ENCODE results near the gene AKAP8L. TPM values are rescaled to one million over a fixed set of nuclear protein-coding genes. Genes with fewer than 3 reads are reported as not detected.

Gene AKAP8L
- total RNA-seq, 4 donors from 2014 or later = 82.4 to 157 (median 117) TPM

DNA sequence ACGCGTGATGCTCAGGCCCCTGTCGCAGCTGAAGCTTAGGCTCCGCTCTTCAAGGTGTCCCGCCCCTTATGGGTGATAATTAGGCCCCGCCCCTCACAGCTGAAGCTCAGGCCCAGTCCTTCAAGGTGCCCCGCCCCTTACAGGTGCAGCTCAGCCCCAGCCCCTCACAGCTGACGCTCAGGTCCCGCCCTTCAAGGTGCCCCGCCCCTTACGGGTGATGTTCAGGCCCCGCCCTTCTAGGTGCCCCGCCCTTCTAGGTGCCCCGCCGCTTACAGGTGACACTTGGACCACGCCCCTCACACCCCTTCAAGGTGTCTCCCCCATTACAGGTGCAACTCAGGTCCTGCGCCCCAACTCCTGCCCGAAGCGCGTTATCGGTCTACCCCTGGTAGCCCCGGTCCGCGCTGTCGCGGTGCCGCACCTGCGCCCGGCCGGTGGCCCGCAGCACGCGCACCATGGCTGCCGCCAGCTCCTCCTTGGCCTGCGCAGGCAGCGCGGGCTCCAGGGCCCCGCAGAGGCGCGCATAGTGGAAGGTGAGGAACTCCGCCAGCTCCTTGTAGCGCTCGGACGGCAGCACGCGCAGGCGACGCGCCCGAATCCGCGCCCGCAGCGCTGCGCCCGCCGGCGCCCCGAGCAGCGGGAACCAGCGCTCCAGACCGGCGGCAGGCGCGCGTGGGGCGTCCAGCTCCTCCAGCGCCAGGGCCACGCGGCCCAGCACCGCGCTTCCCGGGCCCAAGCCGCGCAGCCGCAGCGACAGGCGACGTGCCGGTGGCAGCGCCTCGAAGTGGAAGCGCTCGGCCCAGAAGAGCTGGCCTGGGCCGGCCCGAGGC is 38.3 kb upstream of the AKAP8L start:
- H3K27ac ChIP-seq = no peak overlapping the region
- H3K27me3 ChIP-seq = peaks cover 5 to 14% of the 10 kb centered on the region in 2 donors
- DNase-seq = no peak
- TF ChIP-seq, protein P1, sequence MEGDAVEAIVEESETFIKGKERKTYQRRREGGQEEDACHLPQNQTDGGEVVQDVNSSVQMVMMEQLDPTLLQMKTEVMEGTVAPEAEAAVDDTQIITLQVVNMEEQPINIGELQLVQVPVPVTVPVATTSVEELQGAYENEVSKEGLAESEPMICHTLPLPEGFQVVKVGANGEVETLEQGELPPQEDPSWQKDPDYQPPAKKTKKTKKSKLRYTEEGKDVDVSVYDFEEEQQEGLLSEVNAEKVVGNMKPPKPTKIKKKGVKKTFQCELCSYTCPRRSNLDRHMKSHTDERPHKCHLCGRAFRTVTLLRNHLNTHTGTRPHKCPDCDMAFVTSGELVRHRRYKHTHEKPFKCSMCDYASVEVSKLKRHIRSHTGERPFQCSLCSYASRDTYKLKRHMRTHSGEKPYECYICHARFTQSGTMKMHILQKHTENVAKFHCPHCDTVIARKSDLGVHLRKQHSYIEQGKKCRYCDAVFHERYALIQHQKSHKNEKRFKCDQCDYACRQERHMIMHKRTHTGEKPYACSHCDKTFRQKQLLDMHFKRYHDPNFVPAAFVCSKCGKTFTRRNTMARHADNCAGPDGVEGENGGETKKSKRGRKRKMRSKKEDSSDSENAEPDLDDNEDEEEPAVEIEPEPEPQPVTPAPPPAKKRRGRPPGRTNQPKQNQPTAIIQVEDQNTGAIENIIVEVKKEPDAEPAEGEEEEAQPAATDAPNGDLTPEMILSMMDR (IDR thresholded peaks at IDR 0.05) = no peak
- no peak for TF ChIP-seq POLR2A (IDR thresholded peaks at IDR 0.05)
- intact Hi-C loops (cut with DNase I; ENCODE audit: low total_unique reads) = no loop called here
- H3K4me1 ChIP-seq = peaks cover 0 to 19% of the 10 kb centered on the region in 2 donors
- H3K36me3 ChIP-seq = no peaks in the 10 kb centered on the region
- H3K9me3 ChIP-seq = no peaks in the 10 kb centered on the region
- H3K4me3 ChIP-seq = no peak overlapping the region

DNA sequence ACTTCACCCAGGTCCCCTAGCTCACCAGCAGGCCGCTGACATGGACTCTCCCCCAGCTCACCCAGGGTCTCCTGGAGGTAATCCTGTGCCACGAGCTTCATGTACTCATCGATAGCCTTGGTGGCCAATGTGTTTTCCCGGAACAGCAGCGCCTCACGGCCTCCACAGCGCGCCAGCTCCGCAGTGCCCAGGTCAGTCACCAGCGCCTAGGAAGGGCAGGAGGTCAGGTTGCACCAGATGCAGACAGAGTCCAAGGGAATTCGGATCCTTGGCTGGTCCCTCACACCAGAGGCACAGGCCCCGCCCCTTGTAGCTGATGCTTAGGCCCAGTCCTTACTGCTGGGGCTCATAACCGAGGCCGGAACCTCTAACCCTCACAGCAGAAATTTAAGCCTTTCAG is 37.7 kb upstream of the AKAP8L start:
- intact Hi-C loops (cut with DNase I; ENCODE audit: low total_unique reads) = no loop called here
- DNase-seq = no peak
- no peaks in the 10 kb centered on the region for H3K36me3 ChIP-seq
- peaks cover 0 to 19% of the 10 kb centered on the region in 2 donors for H3K4me1 ChIP-seq
- no peak overlapping the region for H3K27ac ChIP-seq
- no peak overlapping the region for H3K4me3 ChIP-seq
- no peak for TF ChIP-seq POLR2A (IDR thresholded peaks at IDR 0.05)
- TF ChIP-seq, protein P1 (IDR thresholded peaks at IDR 0.05) = no peak
- H3K27me3 ChIP-seq = peaks cover 5 to 14% of the 10 kb centered on the region in 2 donors
- H3K9me3 ChIP-seq = no peaks in the 10 kb centered on the region

DNA sequence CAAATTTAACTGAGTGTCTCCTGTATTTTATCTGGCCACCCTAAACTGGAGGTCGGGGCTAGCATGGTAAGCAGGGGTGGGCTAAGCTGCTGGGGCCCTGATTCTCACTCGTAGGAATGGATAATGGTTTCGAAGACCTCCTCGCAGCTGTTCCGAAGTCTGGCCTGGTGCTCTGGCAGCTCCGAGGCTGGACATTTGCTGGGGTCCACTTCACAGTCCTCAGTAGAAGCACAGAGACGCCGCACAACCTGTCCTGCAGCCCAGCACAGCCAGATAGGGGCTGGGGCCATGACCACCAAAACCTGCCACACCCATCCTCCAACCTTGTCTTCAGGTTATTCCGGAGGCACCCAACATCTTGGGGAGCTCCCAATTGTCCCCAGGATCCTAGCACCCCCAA is 37.2 kb upstream of the AKAP8L start:
- Histone ChIP-seq H3K4me1 (peaks cover 0 to 19% of the 10 kb centered on the region in 2 donors), H3K4me3 (no peak overlapping the region), H3K36me3 (no peaks in the 10 kb centered on the region), H3K9me3 (no peaks in the 10 kb centered on the region), H3K27ac (no peak overlapping the region), H3K27me3 (peaks cover 5 to 14% of the 10 kb centered on the region in 2 donors)
- intact Hi-C loops (cut with DNase I; ENCODE audit: low total_unique reads) = no loop called here
- DNase-seq = no peak
- TF ChIP-seq POLR2A (IDR thresholded peaks at IDR 0.05) = no peak
- TF ChIP-seq, protein P1 (IDR thresholded peaks at IDR 0.05) = no peak

DNA sequence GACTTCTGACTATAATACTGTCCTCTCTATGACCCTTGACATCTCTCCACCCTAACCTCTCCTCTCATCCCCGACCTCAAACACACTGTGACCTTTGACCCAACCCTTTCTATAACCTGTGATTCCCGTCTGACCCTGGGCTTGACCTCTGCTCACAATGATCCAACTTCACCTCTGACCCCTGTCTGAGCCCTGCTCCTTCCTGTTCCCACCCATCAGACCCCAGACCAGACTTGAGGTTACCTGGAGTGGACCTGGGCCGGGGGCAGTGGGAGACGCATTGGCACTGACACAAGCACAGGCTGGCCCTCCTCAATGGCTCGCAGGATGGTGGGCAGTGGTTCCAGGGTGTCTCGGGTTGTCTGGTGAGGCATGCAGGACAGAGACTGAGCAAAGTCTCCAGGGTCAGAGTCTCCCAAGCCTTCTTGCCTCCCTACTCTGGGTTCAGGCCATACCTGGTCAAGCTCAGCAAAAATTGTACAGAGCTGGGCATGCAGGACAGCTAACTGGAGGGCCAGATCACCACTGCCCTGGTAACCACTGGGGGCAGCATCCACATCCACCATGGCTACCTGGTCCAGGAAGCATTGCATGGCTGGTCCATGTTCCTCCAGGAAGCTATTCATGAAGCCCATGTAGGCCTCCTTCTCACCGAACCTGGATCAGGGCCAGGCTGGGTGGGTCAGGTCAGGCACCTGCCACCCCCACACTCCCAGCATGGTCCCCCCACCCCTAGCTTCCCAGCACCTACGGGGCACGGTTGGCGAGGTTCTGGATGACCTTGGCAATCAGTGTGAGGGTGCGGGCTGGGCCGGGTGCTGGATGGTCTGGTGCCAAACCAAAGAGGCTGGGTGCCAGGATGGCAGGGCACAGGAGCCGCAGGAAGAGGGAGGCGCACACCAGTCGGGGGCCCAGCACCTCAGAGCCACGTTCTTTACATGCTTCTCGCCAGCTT is 35.4 kb upstream of the AKAP8L start:
- no peak overlapping the region for H3K27ac ChIP-seq
- no peak overlapping the region for H3K4me3 ChIP-seq
- intact Hi-C loops (cut with DNase I; ENCODE audit: low total_unique reads) = no loop called here
- H3K4me1 ChIP-seq = peaks cover 0 to 19% of the 10 kb centered on the region in 2 donors
- no peak for DNase-seq
- no peaks in the 10 kb centered on the region for H3K9me3 ChIP-seq
- no peaks in the 10 kb centered on the region for H3K36me3 ChIP-seq
- TF ChIP-seq, protein P1 (IDR thresholded peaks at IDR 0.05) = no peak
- TF ChIP-seq POLR2A (IDR thresholded peaks at IDR 0.05) = no peak
- H3K27me3 ChIP-seq = peaks cover 5 to 14% of the 10 kb centered on the region in 2 donors
